ENCODE measurements around the gene SLC25A21. TPM values are rescaled to one million over a fixed set of nuclear protein-coding genes. Genes with fewer than 3 reads are reported as not detected.

The SLC25A21 gene
- total and polyA plus RNA-seq, 2 of the 13 experiments (the other 11 are each of a cell fraction or from before 2014, with no cell fraction given): 1.9 to 2.9 TPM

- TF ChIP-seq ZNF841 (CRISPR knock-in tag; IDR thresholded peaks at IDR 0.05; ENCODE audit: borderline replicate concordance) (peak; percentile 96), SAFB2 (CRISPR knock-in tag; IDR thresholded peaks at IDR 0.05; ENCODE audit: borderline replicate concordance, low read depth) (peak; percentile 96), NFRKB (IDR thresholded peaks at IDR 0.05) (no peak), ZBTB25 (CRISPR knock-in tag; IDR thresholded peaks at IDR 0.05) (no peak; the same call in 1 of the 2 replicates), NKX3-1 (CRISPR knock-in tag; IDR thresholded peaks at IDR 0.05) (peak; percentile 89; the same call in 1 of the 2 replicates), ZNF510 (CRISPR knock-in tag; IDR thresholded peaks at IDR 0.05; ENCODE audit: low read depth) (peak; percentile 86; the same call in 1 of the 2 replicates), E2F2 (CRISPR knock-in tag; IDR thresholded peaks at IDR 0.05; ENCODE audit: borderline replicate concordance) (peak; percentile 95; the same call in 1 of the 2 replicates), SOX6 (IDR thresholded peaks at IDR 0.05) (no peak), SOX6 (CRISPR knock-in tag; IDR thresholded peaks at IDR 0.05) (peak; percentile 5; the same call in 1 of the 2 replicates), ZNF503 (CRISPR knock-in tag; IDR thresholded peaks at IDR 0.05) (peak; percentile 72), MBNL3 (CRISPR knock-in tag; conservative IDR thresholded peaks at IDR 0.05) (no peak), KMT2A (CRISPR knock-in tag; IDR thresholded peaks at IDR 0.05) (peak; percentile 99), BRF2 (CRISPR knock-in tag; IDR thresholded peaks at IDR 0.05) (peak; percentile 95), UBTF (CRISPR knock-in tag; IDR thresholded peaks at IDR 0.05) (peak; percentile 96), SSRP1 (CRISPR knock-in tag; IDR thresholded peaks at IDR 0.05) (0 out of 2 replicates have a peak, but pooled peaks have one; percentile 51), REL (CRISPR knock-in tag; conservative IDR thresholded peaks at IDR 0.05) (peak; percentile 91), ZFP41 (CRISPR knock-in tag; IDR thresholded peaks at IDR 0.05; ENCODE audit: borderline replicate concordance) (no peak), GTF3A (CRISPR knock-in tag; conservative IDR thresholded peaks at IDR 0.05) (peak; percentile 90; the same call in 1 of the 2 replicates)
- TF ChIP-seq, protein P1, sequence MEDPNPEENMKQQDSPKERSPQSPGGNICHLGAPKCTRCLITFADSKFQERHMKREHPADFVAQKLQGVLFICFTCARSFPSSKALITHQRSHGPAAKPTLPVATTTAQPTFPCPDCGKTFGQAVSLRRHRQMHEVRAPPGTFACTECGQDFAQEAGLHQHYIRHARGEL (CRISPR knock-in tag; IDR thresholded peaks at IDR 0.05): no peak; the same call in 1 of the 2 replicates
- TF ChIP-seq, protein P2, sequence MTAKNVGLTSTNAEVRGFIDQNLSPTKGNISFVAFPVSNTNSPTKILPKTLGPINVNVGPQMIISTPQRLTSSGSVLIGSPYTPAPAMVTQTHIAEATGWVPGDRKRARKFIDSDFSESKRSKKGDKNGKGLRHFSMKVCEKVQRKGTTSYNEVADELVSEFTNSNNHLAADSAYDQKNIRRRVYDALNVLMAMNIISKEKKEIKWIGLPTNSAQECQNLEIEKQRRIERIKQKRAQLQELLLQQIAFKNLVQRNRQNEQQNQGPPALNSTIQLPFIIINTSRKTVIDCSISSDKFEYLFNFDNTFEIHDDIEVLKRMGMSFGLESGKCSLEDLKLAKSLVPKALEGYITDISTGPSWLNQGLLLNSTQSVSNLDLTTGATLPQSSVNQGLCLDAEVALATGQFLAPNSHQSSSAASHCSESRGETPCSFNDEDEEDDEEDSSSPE (CRISPR knock-in tag; IDR thresholded peaks at IDR 0.05): peak; percentile 76
These were observed 25.2 kb upstream of the SLC25A21 start, which contains the start of gene MIPOL1 (continued) for GRCh38 chr14:37197421-37198272.
